Measurements from ENCODE around the gene KANK3. TPM values are rescaled to one million over a fixed set of nuclear protein-coding genes. Genes with fewer than 3 reads are reported as not detected.

KANK3 gene
- total RNA-seq, 4 donors from 2014 or later = 3.0 to 16.5 (median 7.8) TPM

GRCh38 chr19:8311461-8312260 is 31.4 kb downstream of the KANK3 start:
- Histone ChIP-seq H3K27ac (no peak overlapping the region), H3K4me3 (no peak overlapping the region), H3K9me3 (no peaks in the 10 kb centered on the region), H3K36me3 (peaks cover 0 to 58% (median 0%) of the 10 kb centered on the region in 3 donors), H3K4me1 (peaks cover 0 to 30% (median 12%) of the 10 kb centered on the region in 4 donors), H3K27me3 (no peaks in the 10 kb centered on the region)
- DNase-seq = peak in 2 of 3 donors; percentile 56 to 62
- TF ChIP-seq CTCF (IDR thresholded peaks at IDR 0.05) (no peak), POLR2A (IDR thresholded peaks at IDR 0.05) (no peak)

GRCh38 chr19:8310342-8311055 is 32.6 kb downstream of the KANK3 start:
- peak in 1 of 3 donors; percentile 28 for DNase-seq
- Histone ChIP-seq H3K4me3 (no peak overlapping the region), H3K36me3 (peaks cover 0 to 56% (median 0%) of the 10 kb centered on the region in 3 donors), H3K27me3 (no peaks in the 10 kb centered on the region), H3K9me3 (no peaks in the 10 kb centered on the region), H3K4me1 (peaks cover 0 to 36% (median 14%) of the 10 kb centered on the region in 4 donors), H3K27ac (no peak overlapping the region)
- no peak for TF ChIP-seq POLR2A (IDR thresholded peaks at IDR 0.05)
- TF ChIP-seq CTCF (IDR thresholded peaks at IDR 0.05) = no peak

GRCh38 chr19:8308891-8309291 is 34.2 kb downstream of the KANK3 start:
- H3K4me3 ChIP-seq = peak overlapping the region; percentile 43 to 77 (median 68)
- peak in 1 of 3 donors; percentile 42 for DNase-seq
- peaks cover 0 to 36% (median 14%) of the 10 kb centered on the region in 4 donors for H3K4me1 ChIP-seq
- H3K9me3 ChIP-seq = no peaks in the 10 kb centered on the region
- H3K27me3 ChIP-seq = no peaks in the 10 kb centered on the region
- peak overlapping the region in 2 of 4 donors; percentile 73 to 86 for H3K27ac ChIP-seq
- TF ChIP-seq CTCF (IDR thresholded peaks at IDR 0.05) = no peak
- TF ChIP-seq POLR2A (IDR thresholded peaks at IDR 0.05) = no peak
- H3K36me3 ChIP-seq = peaks cover 0 to 40% (median 0%) of the 10 kb centered on the region in 3 donors

- DNase-seq = peak; percentile 89 to 95 (median 90)
- Histone ChIP-seq H3K36me3 (peaks cover 0 to 33% (median 0%) of the 10 kb centered on the region in 3 donors), H3K4me3 (peak within 1 kb of the TSS; percentile 43 to 77 (median 68)), H3K27ac (peak within 1 kb of the TSS; percentile 66 to 86 (median 70)), H3K27me3 (no peaks in the 10 kb centered on the region), H3K9me3 (no peaks in the 10 kb centered on the region), H3K4me1 (peaks cover 0 to 36% (median 14%) of the 10 kb centered on the region in 4 donors)
- TF ChIP-seq POLR2A (IDR thresholded peaks at IDR 0.05) (no peak), CTCF (IDR thresholded peaks at IDR 0.05) (no peak)
Measured at GRCh38 chr19:8307965-8308866, 34.8 kb downstream of the KANK3 start, which contains the start of gene CD320. CD320 (minus strand) TSS chr19:8308358; CDS start chr19:8308290, 68 bp downstream.

Measured in Peyer's patch (tissue), 4 donors.